HG03520 (cell line): Measurements from ENCODE around the gene LRRC8E.
"Not testable (repeated sequence)": the region's sequence is repeated elsewhere in the genome, so short reads cannot be mapped to it uniquely, and the experiment has no call there.

Source experiments
- ATAC-seq: cut with Tn5 transposase; IDR thresholded peaks from one replicate; pipeline ENCODE4 v1.9.1; 2021; ENCODE audit warnings: mild to moderate bottlenecking, moderate library complexity; ENCODE audit not compliant: unreplicated experiment

The LRRC8E gene

DNA sequence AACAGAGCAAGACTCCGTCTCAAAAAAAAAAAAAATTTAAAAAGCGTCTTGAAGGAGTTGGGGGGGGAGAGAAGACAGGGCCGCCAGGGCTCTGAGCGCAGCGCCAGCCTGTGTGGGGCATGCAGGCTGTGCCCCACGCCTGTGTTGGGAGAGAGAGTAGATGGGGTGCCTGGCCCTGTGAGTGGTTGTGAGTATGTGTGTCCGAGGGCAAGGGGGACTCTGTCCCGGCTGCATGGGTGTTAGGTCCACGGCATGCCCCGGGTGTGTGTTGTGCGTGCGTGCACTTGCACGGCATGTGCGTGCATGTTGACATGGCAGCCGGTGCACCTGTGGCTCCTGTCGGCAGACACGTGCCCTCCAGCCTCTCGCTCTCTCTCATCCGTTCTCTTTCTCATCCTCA, 18.8 kb downstream of the LRRC8E start:
- ATAC-seq: no peak

DNA sequence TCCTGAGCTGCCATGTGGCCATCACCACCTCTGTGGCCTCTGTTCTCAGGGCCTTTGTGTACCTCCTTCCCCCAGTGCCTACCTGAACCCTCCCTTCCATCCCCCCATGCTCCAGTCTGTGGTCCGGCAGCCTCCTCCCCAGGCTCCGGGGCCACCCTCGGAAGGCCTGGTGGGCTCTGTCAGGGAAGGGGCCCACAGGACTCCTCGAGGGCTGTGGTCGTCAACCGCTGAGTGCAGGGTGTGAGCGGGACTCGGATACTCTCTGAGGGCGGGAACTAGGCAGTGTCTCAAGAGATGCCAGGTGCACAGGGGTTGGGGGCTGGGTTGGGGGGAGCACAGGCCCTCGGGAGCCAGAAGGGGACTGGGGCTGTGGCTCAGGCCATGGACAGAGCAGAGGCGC, 19.2 kb downstream of the LRRC8E start:
- no peak for ATAC-seq

DNA sequence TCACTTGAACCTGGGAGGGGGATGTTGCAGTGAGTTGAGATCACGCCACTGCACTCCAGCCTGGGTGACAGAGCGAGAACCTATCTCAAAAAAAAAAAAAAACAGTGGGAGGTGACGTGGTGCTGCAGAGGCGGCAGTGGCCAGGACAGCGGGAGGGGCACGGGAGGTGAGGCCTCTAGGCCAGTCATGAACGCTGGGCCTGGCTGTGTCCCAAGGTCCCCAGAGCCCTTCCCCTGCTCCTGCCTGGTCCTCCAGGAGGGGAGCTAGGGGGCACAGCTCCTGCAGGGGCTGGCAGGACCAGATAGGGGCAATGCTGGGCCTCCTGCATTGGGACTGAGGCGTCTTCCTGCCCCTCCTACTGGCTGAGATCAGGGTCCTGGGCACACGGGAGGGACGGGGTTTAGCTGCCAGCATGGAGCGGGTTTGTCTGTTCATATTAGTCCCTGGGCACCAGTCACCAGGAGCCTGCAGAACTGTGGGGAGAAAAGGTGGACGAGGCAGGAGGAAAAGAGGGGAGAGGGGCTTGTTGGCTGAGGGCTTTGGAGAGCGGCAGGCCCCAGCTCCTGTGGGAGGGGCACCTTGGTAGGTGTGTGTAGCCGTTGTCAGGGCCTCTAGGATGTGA, 19.9 kb downstream of the LRRC8E start:
- ATAC-seq: no peak

DNA sequence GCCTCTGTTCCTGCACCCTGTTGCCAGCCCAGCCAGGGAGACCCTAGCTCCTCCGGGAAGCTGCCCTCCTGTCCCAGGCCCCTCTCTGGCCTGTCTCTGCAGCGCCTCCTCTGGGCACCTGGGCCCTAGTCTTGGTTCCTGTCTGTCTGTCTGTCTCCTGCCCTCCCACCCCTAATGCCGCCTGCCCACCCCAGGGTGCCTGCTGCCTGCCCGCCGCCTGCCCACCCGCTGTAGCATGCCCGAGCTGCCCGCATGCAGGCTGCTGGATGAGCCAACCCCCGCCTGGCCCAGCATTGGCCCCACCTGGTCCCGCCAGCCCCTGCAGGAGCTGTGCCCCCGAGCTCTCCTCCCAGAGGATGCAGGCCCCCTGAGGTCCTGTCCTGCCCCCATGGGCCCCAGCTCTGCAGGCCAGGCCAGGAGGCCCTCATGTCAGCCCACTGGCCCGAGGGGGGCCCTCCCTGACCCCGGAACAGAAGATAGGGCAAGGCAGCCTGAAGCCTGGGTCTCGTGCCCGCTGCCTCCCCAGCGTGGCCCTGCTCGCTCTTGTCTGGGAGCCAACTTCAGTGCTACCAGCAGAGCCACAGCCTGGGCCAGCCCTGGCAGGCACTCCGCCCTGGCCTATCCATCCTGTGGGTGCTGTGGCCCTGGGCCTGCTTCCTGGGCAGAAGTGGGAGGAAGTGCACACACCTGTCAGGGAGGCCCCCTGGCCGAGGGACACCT, 20.6 kb downstream of the LRRC8E start:
- no peak for ATAC-seq

DNA sequence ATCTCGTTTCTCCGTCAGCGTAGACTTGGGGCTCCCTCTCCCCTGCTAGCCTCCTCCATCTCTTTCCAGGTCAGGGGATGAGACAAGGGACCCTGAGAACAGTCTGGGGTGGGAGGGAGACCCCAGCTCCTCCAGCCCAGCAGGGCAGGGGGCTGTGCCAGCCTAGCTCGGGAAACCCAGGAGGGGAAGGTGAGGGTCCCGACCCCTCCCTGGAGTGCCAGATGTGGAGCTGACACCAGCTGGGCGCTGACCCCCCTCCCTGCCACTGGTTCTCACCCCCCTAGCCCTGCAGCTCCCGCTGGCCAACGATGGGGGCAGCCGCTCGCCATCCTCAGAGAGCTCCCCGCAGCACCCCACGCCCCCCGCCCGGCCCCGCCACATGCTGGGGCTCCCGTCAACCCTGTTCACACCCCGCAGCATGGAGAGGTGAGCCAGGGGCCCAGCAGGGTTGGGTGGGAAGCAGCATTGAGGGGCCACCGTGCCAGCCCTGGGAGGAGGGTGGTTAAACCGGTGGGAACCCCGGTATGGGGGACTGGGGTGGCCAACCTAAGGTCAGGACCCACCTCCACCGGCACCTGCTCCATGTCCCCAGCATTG, 21.3 kb downstream of the LRRC8E start:
- no peak for ATAC-seq

DNA sequence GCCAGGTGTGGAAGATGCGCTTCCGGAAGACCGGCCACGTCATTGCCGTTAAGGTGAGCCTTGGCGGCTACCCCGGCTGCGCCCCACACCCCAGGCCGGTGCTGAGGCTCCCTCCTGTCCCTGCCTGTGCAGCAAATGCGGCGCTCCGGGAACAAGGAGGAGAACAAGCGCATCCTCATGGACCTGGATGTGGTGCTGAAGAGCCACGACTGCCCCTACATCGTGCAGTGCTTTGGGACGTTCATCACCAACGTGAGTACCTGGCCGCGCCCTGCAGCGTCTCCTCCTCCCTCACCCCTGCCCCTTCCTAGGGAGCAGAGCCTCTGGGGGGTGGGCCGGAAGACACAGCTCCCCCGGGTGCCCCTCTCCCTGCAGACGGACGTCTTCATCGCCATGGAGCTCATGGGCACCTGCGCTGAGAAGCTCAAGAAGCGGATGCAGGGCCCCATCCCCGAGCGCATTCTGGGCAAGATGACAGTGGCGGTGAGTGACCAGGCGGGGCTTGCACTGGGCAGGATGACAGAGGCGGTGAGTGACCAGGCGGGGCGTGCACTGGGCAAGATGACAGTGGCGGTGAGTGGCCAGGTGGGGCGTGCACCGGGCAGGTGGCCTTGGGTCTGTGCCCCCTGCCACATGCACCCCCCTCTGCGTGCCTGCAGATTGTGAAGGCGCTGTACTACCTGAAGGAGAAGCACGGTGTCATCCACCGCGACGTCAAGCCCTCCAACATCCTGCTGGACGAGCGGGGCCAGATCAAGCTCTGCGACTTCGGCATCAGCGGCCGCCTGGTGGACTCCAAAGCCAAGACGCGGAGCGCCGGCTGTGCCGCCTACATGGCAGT, 22.2 kb downstream of the LRRC8E start:
- ATAC-seq: no peak

DNA sequence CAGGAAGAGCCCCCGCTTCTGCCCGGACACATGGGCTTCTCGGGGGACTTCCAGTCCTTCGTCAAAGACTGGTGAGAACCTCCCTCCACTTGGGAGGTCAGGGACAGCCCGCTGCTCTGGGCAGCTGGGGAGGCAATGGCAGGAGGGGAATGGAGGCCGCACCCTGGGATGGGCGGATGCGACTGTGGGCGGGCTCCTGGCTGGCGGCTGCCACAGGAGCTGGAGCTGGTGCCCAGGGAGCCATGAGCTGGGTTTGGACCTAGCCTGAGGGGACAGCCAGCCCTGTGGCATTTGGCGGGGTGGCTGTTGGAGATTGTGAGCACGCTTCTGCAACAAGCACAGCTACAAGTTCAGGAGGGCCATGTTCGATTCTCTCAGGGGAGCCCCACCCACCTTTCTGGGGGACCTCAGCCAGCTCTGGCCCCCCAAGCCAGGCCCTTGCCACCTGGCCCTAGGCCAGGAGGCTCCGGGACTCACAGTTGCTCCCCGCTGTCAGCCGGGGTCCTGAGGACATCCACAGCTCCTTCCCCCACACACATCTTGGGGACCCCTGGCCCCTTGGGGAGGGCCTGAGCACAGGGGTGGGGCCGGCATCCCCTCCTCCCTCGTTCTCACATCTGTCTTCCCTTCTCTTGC, 23.3 kb downstream of the LRRC8E start:
- no peak for ATAC-seq

DNA sequence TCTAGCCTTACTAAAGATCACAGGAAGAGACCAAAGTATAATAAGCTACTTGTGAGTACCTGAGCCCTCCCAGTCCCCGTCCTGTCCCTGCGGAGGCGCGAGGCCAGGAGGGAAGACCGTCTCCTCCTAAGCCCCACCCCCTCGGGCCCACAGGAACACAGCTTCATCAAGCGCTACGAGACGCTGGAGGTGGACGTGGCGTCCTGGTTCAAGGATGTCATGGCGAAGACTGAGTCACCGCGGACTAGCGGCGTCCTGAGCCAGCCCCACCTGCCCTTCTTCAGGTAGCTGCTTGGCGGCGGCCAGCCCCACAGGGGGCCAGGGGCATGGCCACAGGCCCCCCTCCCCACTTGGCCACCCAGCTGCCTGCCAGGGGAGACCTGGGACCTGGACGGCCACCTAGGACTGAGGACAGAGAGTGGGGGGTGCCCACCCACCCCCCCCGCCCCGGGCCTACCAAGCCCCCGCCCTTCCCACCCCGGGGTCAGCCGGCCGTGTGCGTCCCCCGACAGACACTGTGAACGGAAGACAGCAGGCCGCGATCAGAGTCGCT, 23.9 kb downstream of the LRRC8E start:
- no peak for ATAC-seq

DNA sequence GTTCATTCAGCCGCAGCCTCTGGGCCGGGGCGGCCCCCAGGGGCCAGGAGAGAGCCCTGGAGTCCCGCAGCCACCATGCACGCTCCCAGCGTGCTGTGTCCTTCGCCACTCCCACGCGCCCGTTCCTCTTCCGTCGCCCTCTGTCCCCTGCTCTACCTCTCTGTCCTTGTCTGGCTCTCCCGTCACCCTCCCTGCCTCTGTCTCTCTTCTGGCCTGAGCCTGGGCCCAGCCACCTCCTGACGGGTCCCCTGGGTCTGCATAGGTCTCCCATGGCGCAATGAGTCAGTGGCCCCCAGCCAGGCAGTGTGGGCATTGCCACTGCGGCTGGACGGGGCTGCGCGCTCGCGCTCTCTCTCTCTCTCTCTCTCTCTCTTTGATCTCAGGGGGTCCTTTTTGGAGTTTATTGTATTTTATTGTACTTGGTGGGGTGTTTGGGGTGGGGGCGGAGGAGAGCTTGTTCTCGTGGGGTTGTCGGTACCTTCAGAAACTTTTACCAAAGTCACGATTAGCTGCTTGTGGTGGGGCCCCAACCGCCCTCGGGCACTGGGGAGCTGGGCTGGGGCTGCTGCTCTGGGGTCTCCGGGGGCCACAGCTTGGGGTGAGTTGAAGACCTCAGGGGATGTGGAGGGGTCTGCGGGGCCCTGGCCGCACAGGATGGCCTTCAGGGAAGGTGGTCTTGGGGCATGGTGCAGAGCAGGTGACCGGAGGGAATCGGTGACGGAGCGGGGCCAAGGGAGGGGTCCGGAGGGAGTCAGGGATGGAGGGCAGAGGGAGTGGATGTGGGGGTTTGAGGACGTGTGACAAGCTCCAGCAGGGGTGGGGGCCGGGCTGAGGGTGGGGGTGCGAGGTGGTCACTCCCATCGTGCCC, 24.6 kb downstream of the LRRC8E start:
- no peak for ATAC-seq

DNA sequence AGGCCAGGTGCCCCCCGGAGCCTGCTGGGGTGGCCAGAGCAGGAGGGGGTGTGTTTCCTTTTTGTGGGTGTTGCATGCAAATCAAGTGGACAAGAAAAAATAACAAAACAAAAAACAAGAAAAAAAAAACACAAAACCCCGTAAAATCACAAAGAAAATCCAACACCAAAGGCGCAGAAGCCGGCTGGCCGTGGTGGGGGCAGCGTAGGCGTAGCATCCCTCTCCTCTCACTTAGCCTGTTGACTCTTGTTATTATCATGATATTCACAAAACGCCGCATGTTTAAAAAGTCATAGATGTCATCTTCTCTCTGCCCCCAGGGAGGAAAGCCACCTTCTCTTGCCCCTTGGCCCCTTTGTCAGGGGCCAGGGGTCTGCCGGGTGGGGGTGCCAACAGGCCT, 25.3 kb downstream of the LRRC8E start:
- no peak for ATAC-seq

DNA sequence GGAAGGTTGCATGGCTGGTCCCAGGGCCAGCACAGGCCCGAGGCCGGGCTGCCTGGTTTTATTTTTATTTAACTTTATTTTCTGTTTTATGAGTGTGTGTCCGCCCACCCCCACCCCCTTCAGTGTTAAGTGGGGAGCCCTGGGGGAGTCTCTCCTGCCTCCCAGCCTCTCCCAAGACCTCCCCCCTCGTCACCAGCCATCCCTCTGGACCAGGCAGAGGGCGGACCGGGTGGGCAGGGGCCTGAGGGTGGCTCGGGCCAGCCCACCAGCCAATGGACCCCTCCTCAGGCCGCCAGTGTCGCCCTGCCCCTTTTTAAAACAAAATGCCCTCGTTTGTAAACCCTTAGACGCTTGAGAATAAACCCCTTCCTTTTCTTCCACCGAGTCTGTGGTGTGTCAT, 25.8 kb downstream of the LRRC8E start:
- no peak for ATAC-seq

DNA sequence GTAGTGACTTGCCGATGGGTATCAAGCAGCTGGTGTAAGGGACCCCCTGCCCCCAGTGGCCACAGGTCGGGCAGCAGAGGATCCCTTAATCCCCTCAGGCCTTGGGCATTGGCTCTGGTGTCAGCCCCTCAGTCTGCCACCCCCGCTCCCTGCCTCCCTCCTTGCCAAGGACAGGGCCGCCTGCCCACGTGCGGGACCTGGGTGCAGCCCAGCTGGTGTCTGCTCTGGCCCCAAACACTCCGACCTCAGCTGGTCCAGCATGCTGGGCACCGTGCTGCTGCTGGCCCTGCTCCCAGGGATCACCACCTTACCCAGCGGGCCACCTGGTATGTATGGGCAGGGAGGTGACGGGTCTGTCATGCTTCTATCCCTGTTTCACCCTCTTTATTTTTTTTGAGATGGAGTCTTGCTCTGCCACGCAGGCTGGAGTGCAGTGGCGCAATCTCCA, 26.3 kb downstream of the LRRC8E start, which contains the start of gene TGFBR3L:
TGFBR3L (plus strand) TSS at position 233 of the 448 bp plus-strand sequence.
- no peak for ATAC-seq

DNA sequence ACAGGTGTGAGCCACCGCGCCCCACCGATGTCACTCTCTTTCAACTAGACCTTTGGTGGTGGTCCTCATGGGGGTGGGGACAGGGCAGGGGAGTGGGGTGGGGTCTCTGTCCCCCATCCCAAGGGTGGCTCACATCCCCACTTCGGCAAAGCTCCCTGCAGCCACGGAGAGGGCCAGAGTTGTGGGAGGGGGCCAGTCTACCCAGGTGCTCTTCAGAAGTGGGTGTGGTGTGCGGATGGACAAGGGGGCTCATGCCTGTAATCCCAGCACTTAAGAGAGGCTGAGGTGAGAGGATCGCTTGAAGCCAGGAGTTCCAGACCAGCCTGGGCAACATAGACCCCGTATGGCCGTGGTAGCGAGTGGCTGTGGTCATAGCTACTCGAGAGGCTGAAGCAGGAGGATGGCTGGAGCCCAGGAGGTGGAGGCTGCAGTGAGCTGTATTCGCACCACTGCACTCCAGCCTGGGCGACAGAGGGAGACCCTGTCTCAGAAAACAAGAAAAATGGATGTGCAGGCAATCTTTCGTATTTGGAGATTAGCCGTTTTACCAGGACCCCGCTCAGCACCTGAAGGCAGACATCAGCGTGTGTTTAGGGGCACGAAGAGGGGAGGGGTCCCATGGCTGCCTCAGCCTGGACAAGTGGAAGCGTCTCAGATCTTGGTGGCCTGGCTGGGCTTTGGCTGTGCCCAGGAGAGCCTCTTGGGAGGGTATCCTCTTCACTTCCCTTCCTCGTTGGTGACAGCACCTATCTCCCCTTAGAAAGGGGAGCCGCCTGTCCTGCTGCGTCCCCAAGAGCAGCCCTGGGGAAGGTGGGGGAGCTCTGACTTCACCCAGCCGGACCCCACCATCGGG, 27.2 kb downstream of the LRRC8E start:
- no peak for ATAC-seq

DNA sequence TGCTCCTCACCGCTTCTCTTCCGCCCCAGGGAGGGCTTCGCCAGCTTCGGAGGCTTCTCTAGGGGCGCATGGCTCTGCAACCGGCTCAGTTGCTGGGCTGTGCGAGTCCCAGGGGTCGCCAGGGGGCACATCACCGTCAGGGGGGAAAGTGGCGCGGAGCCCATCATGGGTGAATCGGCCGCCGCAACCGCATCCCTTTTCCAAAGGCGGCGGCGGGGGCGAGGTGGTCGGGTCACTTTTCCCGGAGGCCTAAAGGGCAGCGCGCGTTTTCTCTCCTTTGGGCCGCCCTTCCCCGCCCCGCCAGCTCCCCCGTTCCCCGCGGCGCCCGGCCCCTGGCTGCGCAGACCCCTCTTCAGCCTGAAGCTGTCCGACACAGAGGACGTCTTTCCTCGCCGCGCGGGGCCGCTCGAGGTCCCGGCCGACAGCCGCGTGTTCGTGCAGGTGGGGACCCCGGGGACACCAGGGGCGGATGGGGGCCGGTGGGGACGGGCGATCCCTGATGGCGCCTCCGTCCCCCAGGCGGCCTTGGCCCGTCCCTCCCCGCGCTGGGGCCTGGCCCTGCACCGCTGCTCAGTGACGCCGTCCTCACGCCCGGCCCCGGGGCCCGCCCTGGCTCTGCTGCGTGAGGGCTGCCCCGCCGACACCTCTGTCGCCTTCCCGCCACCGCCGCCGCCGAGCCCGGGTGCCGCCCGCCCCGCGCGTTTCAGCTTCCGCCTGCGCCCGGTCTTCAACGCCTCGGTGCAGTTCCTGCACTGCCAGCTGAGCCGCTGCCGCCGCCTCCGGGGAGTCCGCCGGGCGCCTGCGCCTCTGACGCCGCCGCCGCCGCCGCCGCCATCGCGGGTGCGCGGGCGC, 28.0 kb downstream of the LRRC8E start:
- no peak for ATAC-seq

DNA sequence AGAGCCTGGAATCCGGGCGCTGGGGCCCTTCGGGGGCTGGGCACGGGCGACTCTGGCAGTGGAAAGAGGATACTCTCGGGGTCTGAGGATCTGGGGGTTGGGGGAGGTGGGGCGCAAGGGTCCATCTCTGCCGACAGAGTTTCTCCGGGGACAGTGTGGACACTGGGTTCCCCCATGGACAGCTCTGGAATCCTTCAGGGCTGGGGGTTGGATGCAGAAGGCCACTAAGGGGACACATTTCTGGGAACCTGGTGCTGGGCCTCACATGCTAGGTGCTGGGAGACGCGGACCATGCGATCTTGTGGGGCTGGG, 28.6 kb downstream of the LRRC8E start:
- ATAC-seq: no peak

DNA sequence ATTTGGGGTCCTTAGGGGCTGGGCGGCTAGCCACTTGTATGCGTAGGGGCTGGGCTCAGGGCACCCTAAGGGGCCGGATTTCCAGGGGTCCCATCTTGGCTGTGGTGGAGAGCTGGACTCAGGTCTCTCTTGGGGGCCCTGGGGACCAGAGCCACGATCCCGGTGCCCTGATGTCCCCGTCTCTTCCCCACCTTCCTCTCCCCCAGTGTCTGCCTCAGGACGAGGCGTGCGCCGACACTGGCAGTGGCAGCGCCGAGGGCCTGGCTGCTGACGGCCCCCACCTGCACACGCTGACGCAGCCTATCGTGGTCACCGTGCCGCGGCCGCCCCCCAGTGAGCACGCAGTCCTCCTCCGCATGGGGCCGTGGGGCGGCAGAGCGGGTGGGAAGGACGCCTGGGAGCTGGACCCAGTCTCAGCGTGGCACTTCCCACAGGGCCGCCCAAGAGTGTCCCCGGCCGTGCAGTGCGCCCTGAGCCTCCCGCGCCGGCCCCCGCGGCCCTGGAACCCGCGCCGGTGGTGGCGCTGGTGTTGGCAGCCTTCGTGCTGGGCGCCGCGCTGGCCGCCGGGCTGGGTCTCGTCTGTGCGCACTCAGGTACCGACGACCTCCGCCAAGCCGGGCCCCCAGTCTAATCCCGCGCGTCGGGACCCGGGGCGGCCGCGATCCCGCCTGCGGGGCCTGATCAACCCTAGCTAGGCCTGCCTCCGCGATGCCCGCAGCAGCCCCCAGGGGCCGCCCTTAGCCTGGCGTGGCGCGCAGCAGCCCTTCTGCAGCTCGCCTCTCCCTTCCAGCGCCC, 29.2 kb downstream of the LRRC8E start:
- ATAC-seq: no peak

DNA sequence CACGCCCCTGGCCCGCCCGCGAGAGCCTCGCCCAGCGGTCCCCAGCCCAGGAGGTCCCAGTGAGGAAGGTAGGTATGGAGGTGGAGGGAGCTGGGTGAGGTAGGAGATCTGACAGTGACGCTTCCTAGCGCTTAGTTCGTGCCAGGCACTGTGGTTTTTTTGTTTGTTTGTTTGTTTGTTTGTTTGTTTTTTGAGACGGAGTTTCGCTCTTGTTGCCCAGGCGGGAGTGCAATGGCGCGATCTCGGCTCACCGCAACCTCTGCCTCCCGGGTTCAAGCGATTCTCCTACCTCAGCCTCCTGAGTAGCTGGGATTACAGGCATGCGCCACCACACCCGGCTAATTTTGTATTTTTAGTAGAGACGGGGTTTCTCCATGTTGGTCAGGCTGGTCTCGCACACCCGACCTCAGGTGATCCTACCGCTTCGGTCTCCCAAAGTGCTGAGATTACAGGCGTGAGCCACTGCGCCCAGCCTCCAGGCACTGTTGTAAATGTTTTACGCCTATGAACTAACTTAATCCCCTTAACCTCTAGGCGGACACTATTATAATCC, 29.8 kb downstream of the LRRC8E start:
- not testable (repeated sequence) for ATAC-seq
